ENCODE results near the gene LMO1.

DNA sequence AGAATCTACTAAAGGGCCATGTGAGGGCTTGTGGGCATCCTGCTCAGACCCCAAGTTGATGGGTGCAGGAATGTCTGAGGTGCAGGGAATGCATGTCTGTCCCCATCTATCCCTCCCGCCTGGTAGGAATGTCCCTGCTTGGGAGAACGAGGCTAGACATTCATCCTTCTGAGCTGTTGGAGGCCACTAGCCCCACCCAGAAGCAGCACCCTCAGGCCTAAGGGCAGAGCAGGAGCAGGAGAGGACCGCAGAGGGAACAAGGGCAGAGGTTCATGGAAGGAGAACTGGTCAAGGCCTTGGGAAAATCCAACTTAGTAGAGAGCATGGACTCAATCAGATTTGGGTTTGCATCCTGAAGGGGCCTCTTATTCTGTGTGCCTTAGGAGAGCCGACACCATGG is 22.1 kb upstream of the LMO1 start:
- TF ChIP-seq SIN3A (IDR thresholded peaks at IDR 0.05; ENCODE audit: borderline replicate concordance, insufficient read depth, low read length) (no peak), POLR2AphosphoS5 (IDR thresholded peaks at IDR 0.05; ENCODE audit: low read depth, low read length) (no peak)
